Fibroblast of lung (primary cell): Measurements from ENCODE around the gene PDE6D. TPM values are rescaled to one million over a fixed set of nuclear protein-coding genes. Genes with fewer than 3 reads are reported as not detected.

ENCODE experiments used
- DNase-seq, 2 donors: peaks; one replicate each; pipeline versions ENCODE4 v3.0.0 to v3.0.0-alpha.2; 2010; ENCODE audit warnings: low read depth in 2 of 2
- H2AFZ ChIP-seq: 2 replicates; pipeline ENCODE4 v1.5.1; 2012; ENCODE audit warnings: low read length, control low read depth, inconsistent platforms
- H3K27ac ChIP-seq: 2 replicates; pipeline ENCODE4 v1.5.1; 2011; ENCODE audit warnings: low read length, control low read depth; ENCODE audit not compliant: insufficient read depth
- H3K27me3 ChIP-seq: 2 replicates; pipeline ENCODE4 v1.5.1; 2011; ENCODE audit warnings: mild to moderate bottlenecking, low read length; ENCODE audit not compliant: control insufficient read depth, insufficient read depth
- H3K36me3 ChIP-seq: 2 replicates; pipeline ENCODE4 v1.5.1; 2011; ENCODE audit warnings: low read length; ENCODE audit not compliant: control insufficient read depth, insufficient read depth
- H3K4me1 ChIP-seq: 2 replicates; pipeline ENCODE4 v1.5.1; 2011; ENCODE audit warnings: low read length; ENCODE audit not compliant: control insufficient read depth, insufficient read depth; ENCODE audit errors: extremely low read depth
- H3K4me2 ChIP-seq: 2 replicates; pipeline ENCODE4 v1.5.1; 2011; ENCODE audit warnings: low read length, control low read depth; ENCODE audit not compliant: insufficient read depth; ENCODE audit errors: extremely low read depth
- H3K4me3 ChIP-seq, 4 experiments: fragments of 200-600 bp in 1 of 4; sonication (generic) in 1 of 4; replicated peaks in 1 of 4; 2 replicates each; pipeline ENCODE4 v1.5.1; 2011 to 2016; ENCODE audit warnings: low read length in 4 of 4, low read depth in 3 of 4, mild to moderate bottlenecking in 3 of 4, control low read depth in 2 of 4, inconsistent platforms in 1 of 4, mixed read lengths in 1 of 4; ENCODE audit not compliant: insufficient read depth in 1 of 4; ENCODE audit errors: control extremely low read depth in 1 of 4
- H3K79me2 ChIP-seq: 2 replicates; pipeline ENCODE4 v1.5.1; 2012; ENCODE audit warnings: mild to moderate bottlenecking, low read length, inconsistent platforms; ENCODE audit not compliant: control insufficient read depth, insufficient read depth
- H3K9ac ChIP-seq: 2 replicates; pipeline ENCODE4 v1.5.1; 2011; ENCODE audit warnings: mild to moderate bottlenecking, low read length, control low read depth; ENCODE audit not compliant: insufficient read depth
- H3K9me3 ChIP-seq: 2 replicates; pipeline ENCODE4 v1.5.1; 2012; ENCODE audit warnings: low read depth, low read length; ENCODE audit not compliant: control insufficient read depth, insufficient read depth
- H4K20me1 ChIP-seq: 2 replicates; pipeline ENCODE4 v1.5.1; 2011; ENCODE audit warnings: low read length; ENCODE audit not compliant: control insufficient read depth, insufficient read depth; ENCODE audit errors: extremely low read depth
- EZH2 ChIP-seq: IDR thresholded peaks from 2 replicates; pipeline ENCODE4 v1.5.1; 2012; ENCODE audit warnings: low read length, control low read depth, mild to moderate bottlenecking; ENCODE audit errors: missing control alignments
- polyA plus RNA-seq, 2 donors: library from polyadenylated mRNA; depleted of rRNA in 1 of 2; stranded (reverse) in 1 of 2; unstranded in 1 of 2; fragments of >200 nt; gene quantifications; 2 replicates each; pipeline ENCODE4 v1.2.1, GENCODE V29; 2011 to 2012; ENCODE audit warnings: missing spikeins in 1 of 2
- total RNA-seq: library from RNA; depleted of rRNA; stranded (reverse); fragments of >200 nt; gene quantifications from 2 replicates; pipeline ENCODE4 v1.2.1, GENCODE V29; 2014
- TF ChIP-seq, protein P1 (sequence below), 2 donors: IDR thresholded peaks in 1 of 2; conservative IDR thresholded peaks in 1 of 2; 1 replicate in 1 of 2; 2 replicates in 1 of 2; pipeline ENCODE4 v1.5.1; 2011 to 2012; ENCODE audit warnings: low read length in 2 of 2, control low read depth in 1 of 2, inconsistent platforms in 1 of 2, low read depth in 1 of 2, mild to moderate bottlenecking in 1 of 2

PDE6D gene
- total and polyA plus RNA-seq, 2 donors (not counting 1 experiment from before 2014, with no cell fraction given) = 14.4 to 32.3 TPM

DNA sequence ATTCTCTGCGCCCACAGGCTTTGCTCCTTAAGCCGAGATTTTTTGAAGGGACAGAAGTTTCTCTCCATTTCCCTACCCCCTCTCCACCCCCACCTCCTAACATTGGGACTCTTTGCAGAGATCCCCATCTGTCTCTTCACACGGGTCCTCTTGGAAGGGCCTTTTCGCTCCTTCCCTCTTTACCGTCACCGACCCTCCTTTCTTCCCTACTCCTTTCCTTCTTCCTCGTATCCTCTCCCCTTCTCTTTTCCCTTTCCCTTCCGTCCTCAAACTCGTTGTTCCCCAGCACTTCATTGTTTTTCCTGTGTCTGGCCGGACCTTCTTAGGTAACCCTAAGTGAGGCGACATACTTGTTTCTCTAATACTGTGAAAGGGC lies 5.8 kb upstream of the PDE6D start:
- Histone ChIP-seq H3K9ac (peak overlapping the region; percentile 16), H2AFZ (no peak overlapping the region), H3K4me2 (peak overlapping the region; percentile 97), H3K36me3 (peaks cover 7% of the 10 kb centered on the region), H3K4me3 (peak overlapping the region; percentile 69 to 98 (median 88)), H3K27ac (no peak overlapping the region), H3K27me3 (no peaks in the 10 kb centered on the region), H3K79me2 (peaks cover 38% of the 10 kb centered on the region), H4K20me1 (no peaks in the 10 kb centered on the region), H3K4me1 (no peaks in the 10 kb centered on the region), H3K9me3 (no peaks in the 10 kb centered on the region)
- no peak for DNase-seq
- TF ChIP-seq EZH2 = no peak
- TF ChIP-seq, protein P1, sequence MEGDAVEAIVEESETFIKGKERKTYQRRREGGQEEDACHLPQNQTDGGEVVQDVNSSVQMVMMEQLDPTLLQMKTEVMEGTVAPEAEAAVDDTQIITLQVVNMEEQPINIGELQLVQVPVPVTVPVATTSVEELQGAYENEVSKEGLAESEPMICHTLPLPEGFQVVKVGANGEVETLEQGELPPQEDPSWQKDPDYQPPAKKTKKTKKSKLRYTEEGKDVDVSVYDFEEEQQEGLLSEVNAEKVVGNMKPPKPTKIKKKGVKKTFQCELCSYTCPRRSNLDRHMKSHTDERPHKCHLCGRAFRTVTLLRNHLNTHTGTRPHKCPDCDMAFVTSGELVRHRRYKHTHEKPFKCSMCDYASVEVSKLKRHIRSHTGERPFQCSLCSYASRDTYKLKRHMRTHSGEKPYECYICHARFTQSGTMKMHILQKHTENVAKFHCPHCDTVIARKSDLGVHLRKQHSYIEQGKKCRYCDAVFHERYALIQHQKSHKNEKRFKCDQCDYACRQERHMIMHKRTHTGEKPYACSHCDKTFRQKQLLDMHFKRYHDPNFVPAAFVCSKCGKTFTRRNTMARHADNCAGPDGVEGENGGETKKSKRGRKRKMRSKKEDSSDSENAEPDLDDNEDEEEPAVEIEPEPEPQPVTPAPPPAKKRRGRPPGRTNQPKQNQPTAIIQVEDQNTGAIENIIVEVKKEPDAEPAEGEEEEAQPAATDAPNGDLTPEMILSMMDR (conservative IDR thresholded peaks at IDR 0.05 in 1 of 2, IDR thresholded peaks at IDR 0.05 in 1 of 2; ENCODE audit: low read depth in 1 of 2, low read length in 2 of 2) = no peak

GRCh38 chr2:231786177-231786916 lies 5.3 kb upstream of the PDE6D start, which contains the start of gene COPS7B:
Gene COPS7B, plus strand, starts transcription at chr2:231786445. Its CDS starts 2,126 bp downstream, at chr2:231788571.
- Histone ChIP-seq H3K9me3 (no peaks in the 10 kb centered on the region), H3K27me3 (no peaks in the 10 kb centered on the region), H4K20me1 (no peaks in the 10 kb centered on the region), H3K4me1 (no peaks in the 10 kb centered on the region), H2AFZ (peak within 1 kb of the TSS; percentile 97), H3K4me2 (peak within 1 kb of the TSS; percentile 97), H3K79me2 (peaks cover 38% of the 10 kb centered on the region), H3K9ac (peak within 1 kb of the TSS; percentile 74), H3K36me3 (peaks cover 7% of the 10 kb centered on the region), H3K27ac (peak within 1 kb of the TSS; percentile 59), H3K4me3 (peak within 1 kb of the TSS; percentile 69 to 98 (median 88))
- TF ChIP-seq EZH2 = no peak
- TF ChIP-seq, protein P1 (conservative IDR thresholded peaks at IDR 0.05 in 1 of 2, IDR thresholded peaks at IDR 0.05 in 1 of 2; ENCODE audit: low read depth in 1 of 2, low read length in 2 of 2) = peak; percentile 45 to 57
- DNase-seq = peak; percentile 80 to 82

- Histone ChIP-seq H3K4me1 (no peaks in the 10 kb centered on the region), H4K20me1 (no peaks in the 10 kb centered on the region), H3K9ac (peak overlapping the region; percentile 48), H2AFZ (peak overlapping the region; percentile 97), H3K79me2 (peaks cover 34% of the 10 kb centered on the region), H3K4me2 (peak overlapping the region; percentile 61), H3K27me3 (no peaks in the 10 kb centered on the region), H3K36me3 (peaks cover 5% of the 10 kb centered on the region), H3K9me3 (no peaks in the 10 kb centered on the region), H3K4me3 (peak overlapping the region; percentile 68 to 98 (median 78)), H3K27ac (peak overlapping the region; percentile 59)
- no peak for TF ChIP-seq EZH2
- TF ChIP-seq, protein P1 (conservative IDR thresholded peaks at IDR 0.05 in 1 of 2, IDR thresholded peaks at IDR 0.05 in 1 of 2; ENCODE audit: low read depth in 1 of 2, low read length in 2 of 2) = no peak
- DNase-seq = no peak
Measured at GRCh38 chr2:231785822-231786176, 4.7 kb upstream of the PDE6D start.
